Measurements from ENCODE around the gene PSMB10.

PSMB10 gene

DNA sequence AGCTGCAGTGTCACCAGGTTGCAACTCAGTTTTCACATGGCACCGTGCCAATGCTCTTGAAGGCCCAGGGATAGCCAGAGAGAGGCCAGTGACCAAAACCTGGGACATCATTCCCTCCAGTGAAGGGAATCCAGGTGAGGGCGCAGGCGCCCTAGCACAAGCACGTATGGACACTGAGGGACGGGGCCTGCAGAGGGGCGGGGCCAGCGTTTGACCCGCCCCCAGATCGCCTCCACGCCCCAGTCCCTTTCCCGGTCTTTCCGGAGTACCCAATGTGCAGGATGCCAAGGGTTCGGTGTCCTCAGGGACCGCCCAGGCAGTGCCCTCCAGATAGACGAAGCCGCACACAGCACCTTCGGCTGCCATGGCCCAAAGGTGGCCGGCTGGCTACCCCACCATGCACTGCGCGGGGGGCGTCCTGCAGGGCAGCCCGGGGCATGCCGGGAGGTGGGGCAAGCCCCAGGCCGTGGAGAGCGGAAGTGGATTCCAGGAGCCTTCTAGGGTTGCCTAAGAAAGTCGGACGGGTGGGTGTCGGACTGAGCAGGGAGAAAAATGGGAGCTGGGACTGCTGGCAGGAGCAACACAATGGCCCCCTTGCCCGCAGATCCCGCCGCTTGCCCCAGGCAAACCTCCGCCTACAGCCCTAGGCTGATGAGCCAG is 27.1 kb upstream of the PSMB10 start:
- no peak for DNase-seq

DNA sequence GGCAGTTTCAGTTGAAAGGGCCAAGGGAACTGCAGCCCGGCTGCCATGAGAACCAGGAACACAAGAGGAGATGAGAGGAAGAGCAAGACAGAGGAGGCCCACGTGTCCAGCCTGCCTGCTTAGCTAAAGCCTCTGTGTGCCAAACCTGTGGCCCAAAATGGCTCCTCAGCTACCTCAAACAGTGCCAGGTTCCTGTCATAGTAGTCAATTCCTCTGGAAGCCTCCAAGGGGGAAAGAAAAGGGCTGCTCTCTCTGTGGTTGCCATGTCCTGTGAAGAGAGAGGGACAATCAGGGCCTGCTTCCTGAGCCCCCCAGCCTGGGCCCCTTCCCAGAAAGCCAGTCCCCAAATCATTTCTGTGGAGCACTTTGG is 26.6 kb upstream of the PSMB10 start:
- no peak for DNase-seq

- DNase-seq: no peak
Measured at GRCh38 chr16:67962135-67962534, 25.5 kb upstream of the PSMB10 start.

- DNase-seq: peak; percentile 95
Measured at GRCh38 chr16:67961551-67961957, 24.9 kb upstream of the PSMB10 start.

DNA sequence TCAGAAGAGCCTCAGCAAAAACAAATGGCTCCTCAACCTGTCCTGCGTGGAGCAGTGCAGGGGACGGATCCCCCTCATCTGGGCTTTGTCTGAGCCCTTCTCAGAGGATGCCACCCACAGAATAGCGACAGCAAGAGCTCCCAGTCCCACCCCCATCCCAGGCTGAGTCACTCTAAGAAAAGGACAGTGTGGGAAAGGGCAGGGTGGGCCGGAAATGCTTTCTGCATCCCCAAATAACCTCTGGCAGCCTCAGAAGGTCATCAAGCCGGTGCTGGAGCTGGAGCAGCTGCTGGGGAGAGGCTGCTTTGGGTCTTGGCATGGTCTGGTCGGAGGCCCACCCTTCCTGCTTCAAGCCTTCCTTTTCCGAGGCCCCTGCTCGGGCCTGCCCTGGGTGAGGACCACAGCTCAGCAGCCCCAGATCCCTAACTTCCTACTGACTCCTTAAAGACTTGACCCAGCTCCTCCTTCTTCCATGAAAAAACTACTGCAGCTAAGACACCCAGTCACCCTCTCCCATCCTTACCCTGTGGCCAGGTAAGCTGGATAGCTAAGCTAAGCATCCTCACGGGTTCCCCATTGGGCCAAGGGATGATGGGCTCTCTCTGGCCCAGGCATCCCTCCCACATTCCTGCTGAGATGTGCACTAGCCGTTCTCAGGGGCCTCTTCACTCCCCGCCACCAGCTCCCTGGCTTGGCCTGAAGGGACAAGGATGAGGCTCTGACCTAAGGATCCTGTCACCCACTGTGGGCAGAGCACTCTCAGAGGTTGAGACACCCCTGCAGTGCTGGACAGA is 23.1 kb upstream of the PSMB10 start:
- no peak for DNase-seq

DNA sequence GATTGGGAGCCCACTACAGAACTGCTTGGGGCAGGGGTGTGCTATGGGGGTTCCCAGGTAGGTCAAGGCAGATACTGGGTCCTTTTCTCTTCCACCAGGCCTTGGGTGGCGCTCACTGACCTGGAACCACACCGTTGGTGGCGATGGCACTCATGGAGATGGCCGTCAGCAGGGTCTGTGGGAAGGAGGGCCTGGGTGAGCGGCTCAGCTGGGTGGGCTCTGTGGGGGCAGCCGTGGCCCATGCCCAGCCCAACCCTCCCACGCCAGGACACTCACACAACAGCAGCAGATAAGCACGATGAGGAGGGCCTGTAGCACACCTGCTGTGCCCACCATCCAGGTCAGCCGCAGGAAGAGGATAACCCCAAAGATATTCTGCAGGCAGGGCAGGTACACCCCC is 21.0 kb upstream of the PSMB10 start:
- DNase-seq: no peak

- DNase-seq: no peak
Measured at GRCh38 chr16:67954421-67955196, 18.0 kb upstream of the PSMB10 start.

- DNase-seq: peak; percentile 22
Measured at GRCh38 chr16:67953641-67954375, 17.2 kb upstream of the PSMB10 start.

DNA sequence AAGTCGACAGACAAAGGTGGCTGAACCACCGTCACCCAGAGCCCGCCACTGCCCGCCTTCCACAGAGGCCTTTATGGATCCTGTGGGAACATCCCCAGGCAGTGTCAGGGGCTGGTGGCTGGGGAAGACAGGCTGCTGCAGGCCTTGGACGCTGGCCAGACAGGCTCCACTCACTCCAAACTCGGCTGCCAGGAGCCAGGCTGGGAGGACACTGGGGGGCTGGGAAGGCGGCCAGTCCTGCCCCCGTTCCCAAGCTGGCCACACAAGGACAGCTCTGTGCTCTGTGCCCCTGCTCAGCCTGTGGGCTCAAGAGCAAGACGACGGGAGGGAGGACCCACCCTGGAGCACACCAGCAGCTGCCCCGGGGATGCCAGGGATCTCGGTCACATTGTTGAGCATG is 14.8 kb upstream of the PSMB10 start:
- peak; percentile 66 for DNase-seq

- no peak for DNase-seq
Measured at GRCh38 chr16:67950335-67950843, 13.7 kb upstream of the PSMB10 start.

DNA sequence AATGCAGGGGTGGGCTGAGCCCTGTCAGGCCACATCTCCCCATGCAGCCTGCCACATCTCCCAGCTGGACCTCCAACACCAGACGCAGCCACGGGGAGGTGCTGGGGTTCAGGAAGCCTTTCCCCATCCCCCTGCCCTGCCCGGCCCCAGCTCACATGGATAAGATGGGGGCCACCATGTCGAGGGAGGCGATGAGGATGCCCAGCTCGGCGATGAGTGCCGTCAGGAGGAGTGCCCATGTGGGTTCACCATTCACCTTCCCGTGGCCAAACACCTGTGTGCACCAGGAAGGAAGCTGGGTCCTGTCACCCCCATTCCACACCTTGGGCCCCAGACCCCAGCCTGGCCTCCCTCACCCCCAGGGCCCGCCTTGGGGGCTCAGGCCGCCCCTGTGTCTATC is 13.0 kb upstream of the PSMB10 start:
- DNase-seq: no peak

DNA sequence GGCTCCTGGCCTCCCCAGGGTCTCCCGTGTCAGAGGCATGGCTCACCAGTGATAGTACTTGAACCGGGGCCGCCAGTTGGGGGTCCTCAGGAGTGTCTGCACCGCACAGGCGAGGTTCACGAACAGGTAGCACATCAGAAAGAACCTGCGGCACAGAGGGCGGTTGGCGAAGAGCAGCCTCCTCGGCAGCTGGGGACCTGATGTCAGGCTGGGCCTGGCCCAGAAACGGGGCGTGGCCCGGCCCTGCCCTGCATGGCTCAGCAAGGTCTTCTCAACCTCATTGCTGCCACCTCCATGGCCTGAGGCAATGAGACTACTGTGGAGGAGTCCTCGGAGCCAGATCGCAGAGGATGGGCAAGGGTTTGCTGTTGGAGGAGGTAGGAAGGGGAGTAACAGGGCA is 11.4 kb upstream of the PSMB10 start:
- DNase-seq: no peak

DNA sequence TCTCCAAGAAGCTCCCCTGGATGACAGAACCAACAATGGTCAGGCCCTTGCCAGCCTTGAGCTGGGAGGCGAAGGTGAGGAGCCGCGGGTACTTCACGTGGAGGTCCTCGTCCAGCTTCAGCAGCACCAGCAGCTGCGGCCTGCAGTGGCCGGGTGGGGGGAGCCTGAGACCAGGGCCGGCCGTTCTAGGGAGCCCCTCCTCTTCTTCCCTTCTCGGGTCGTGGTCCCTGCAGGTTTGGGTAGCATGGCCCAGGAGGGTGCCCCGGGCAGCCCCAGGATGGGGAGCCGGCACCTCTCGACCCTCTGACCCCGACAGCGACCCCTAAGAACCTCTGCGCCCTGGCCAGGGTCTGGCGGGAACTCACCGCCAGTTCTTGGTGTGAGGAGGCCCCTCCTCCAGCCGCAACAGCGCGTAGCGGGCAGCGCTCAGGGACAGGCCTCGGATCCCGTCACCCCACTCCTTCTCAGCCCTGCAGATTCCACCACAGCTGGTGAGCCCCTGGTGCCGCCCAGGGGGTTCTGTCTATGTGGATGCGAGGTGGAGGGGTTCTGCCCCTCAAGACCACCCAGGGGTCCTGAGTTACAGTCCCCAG is 10.4 kb upstream of the PSMB10 start:
- no peak for DNase-seq

DNA sequence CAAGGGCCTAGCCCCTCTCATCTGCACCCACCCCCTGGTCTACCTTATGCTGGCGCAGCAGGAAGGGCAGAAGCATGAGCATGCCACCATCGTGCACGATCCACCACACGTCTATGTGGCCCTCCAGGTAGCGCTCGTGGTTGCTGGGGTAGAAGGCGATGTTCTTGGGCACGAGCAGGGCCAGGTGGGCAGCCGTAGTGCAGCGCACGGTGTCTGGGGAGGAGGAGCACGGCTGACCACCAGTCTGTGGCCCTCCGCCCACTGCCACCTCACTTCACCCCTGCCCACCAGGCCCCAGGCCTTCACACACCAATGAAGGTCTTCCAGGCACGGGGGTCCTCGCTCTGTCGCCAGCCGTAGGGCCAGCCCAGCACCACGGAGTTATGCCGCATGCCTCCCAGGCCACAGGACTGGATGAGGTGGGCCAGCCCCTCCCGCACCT is 9.5 kb upstream of the PSMB10 start:
- DNase-seq: no peak

DNA sequence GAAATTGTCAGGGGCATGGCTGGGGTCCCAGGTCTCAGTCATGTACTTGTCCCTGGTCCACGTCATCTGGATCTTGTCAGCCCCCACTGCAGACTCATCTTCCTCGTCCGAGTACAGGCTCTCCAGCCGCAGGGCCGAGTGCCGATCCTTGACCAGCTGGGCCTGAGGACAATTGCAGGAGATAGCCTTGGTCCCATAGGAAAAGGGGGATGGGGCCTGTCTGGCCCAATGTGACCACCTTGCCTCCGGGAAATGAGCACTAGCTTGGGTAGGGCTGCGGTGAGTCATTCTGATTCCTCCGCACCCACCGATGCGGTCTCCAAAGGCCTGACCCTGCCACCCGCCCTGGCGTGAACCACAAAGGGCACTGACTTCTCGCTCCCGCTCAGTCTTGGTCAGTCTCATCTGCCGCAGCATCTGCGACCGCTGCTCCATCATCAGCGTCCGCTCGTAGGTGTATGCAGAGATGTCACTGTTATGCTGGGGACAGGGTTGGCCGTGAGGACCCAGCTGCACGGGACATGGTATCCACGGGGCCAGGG is 8.8 kb upstream of the PSMB10 start:
- DNase-seq: no peak

- no peak for DNase-seq
Measured at GRCh38 chr16:67944690-67945391, 8.2 kb upstream of the PSMB10 start.

DNA sequence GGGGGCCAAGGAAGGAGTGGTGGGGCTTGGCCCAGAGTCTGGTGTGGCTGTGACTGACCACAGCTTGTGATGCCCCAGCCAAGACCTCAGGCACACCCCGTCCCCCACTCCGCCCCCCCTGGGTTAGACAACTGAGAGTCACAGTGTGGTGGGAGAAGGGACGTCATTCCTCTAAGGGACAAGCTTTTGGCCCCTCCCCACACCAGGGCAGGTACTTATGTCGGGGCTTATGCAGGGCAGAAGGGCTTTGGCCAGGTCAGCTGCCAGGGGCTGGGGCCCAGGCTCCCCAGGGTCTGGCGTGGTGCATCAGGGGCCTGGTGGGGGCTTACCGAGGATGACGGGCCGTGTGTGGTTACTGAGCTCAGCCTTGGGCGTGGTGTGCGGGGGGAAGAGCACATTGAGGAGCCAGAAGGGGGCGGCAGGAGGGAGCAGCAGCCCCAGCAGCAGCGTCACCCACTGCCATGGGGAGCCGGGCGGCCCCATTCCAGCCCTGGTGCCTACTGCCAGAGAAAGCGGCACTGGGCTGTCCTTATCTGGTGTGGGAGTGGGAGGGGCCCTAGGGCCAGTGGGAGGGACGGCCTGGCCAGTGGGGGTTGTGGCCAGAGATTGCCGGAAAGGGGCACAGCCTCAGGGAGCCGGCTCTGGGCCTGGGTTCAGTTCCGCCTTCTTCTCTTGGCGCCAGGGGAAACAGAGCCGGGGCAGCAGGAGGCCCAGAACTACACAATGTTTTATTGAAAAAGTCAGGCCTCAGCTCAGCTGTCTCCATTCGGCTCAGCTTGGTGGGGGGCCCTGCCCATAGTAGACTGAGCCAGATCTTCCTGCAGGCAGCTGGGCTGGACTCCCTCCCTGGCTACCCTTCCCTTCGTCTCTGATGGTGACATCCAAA is 7.2 kb upstream of the PSMB10 start, which contains the start of gene LCAT:
LCAT (minus strand) TSS at position 502 of the 886 bp plus-strand sequence; CDS start at position 483, 19 bp downstream.
- DNase-seq: no peak

DNA sequence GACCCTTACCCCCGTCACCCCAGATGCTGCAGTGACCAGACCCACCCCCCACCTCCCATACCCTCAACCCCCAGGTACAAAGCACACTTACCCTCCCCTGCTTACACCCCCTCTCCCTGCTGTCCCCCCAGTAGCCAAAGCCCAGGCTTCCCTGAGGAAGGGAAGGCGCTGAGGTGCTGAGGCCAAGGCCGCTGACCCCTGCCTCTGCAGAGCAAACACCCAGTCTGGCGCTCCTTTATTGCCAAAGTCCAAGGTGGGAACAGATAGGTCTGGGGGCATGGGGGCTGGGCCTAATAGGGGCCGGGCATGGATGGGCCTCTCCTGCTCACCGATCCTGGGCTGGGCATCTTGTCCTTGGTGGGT is 6.6 kb upstream of the PSMB10 start:
- DNase-seq: no peak

- peak; percentile 38 for DNase-seq
Measured at GRCh38 chr16:67942510-67943255, 6.0 kb upstream of the PSMB10 start.

GRCh38 chr16:67942200-67942509 is 5.5 kb upstream of the PSMB10 start:
- DNase-seq: no peak

Measured in NCI-H1092 treated with DMSO at 0.1 percent for 48 hours (cell line).